Glutamatergic neuron (in vitro differentiated cells): ENCODE data around the gene AZU1. TPM values are rescaled to one million over a fixed set of nuclear protein-coding genes. Genes with fewer than 3 reads are reported as not detected.
A peak's percentile ranks its signal among the peaks of the same experiment; 100 is the strongest.

Experiments
- DNase-seq: peaks from one replicate; pipeline ENCODE4 v3.0.0; 2022
- H3K27ac Mint-ChIP-seq: one replicate; pipeline ENCODE4 v1.8.0; 2020; ENCODE audit warnings: mild to moderate bottlenecking, mixed read lengths, inconsistent platforms; ENCODE audit not compliant: unreplicated experiment
- H3K27me3 Mint-ChIP-seq: one replicate; pipeline ENCODE4 v1.8.0; 2020; ENCODE audit warnings: mild to moderate bottlenecking, moderate library complexity, mixed read lengths, inconsistent platforms; ENCODE audit not compliant: unreplicated experiment
- H3K36me3 Mint-ChIP-seq: one replicate; pipeline ENCODE4 v1.8.0; 2020; ENCODE audit warnings: mild to moderate bottlenecking, mixed read lengths, inconsistent platforms; ENCODE audit not compliant: unreplicated experiment
- H3K4me1 Mint-ChIP-seq: one replicate; pipeline ENCODE4 v1.8.0; 2020; ENCODE audit warnings: mild to moderate bottlenecking, low read depth, mixed read lengths, inconsistent platforms; ENCODE audit not compliant: unreplicated experiment
- H3K4me3 Mint-ChIP-seq: one replicate; pipeline ENCODE4 v1.8.0; 2020; ENCODE audit warnings: mild to moderate bottlenecking, mixed read lengths, inconsistent platforms; ENCODE audit not compliant: unreplicated experiment
- H3K9me3 Mint-ChIP-seq: one replicate; pipeline ENCODE4 v1.8.0; 2020; ENCODE audit warnings: mild to moderate bottlenecking, moderate library complexity, mixed read lengths, inconsistent platforms; ENCODE audit not compliant: unreplicated experiment
- CTCF ChIP-seq: fragments of 200-600 bp; sonication (generic); IDR thresholded peaks from one replicate; pipeline ENCODE4 v1.5.0; 2021; ENCODE audit not compliant: partially characterized antibody, unreplicated experiment
- total RNA-seq: library from RNA; stranded (reverse); fragmentation: NEBNext Ultra II Directional; extraction: Animal tissue kit (Norgen Biotek cat#: 25700); gene quantifications from one replicate; pipeline ENCODE4 v1.2.1, GENCODE V29; 2021; ENCODE audit not compliant: unreplicated experiment

The AZU1 gene
- total RNA-seq, 1 donor from 2014 or later, result 2.2 TPM

DNA sequence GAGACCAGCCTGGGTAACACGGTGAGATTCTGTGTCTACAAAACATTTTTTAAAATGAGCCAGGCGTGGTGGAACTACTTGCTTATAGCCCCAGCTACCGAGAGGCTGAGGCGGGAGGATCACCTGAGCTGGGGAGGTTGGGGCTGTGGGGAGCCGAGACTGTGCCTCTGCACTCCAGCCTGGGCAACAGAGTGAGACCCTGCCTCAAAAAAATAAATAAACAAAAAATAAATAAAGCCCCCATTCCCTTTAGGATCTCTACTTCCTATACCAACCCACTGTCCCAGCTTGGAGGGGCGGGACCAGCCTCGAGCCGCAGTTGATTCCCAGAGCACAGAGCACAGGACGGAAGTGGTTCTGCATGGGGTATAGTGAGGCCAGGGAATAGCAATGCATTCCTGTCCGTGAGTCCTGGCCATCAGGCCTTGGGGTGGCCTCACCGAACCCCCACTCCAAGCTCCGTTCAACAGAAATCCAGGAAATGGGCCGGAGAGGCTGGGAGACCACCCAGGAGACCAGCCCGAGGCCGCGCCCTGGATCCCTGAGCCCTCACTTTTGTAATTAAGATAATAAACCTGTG, 35.2 kb upstream of the AZU1 start:
- peak overlapping the region; percentile 78 for H3K27ac Mint-ChIP-seq
- no peak for DNase-seq
- H3K9me3 Mint-ChIP-seq, result peaks cover 18% of the 10 kb centered on the region
- H3K36me3 Mint-ChIP-seq, result no peaks in the 10 kb centered on the region
- H3K4me1 Mint-ChIP-seq, result peaks cover 18% of the 10 kb centered on the region
- no peak for TF ChIP-seq CTCF
- peaks cover 17% of the 10 kb centered on the region for H3K27me3 Mint-ChIP-seq
- no peak overlapping the region for H3K4me3 Mint-ChIP-seq

DNA sequence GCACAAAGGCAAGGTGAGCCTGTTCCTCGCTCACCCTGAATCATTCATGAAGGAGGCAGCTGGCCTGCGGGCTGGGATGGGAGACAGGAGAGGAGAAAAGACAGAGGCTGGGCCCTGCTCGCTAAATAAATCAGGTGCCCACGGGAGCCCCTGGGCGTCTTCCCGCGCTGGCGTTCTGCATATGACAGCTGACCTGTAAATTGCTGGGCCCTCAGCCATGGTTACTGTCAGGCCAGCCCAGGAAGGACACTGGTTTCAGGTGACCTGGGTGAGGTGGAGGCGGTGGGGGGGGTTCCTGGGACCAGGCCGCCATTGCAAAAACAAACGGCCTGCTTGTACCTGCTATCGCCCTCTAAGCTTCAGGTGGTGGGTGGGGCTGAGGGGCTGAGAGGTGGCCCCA, 33.8 kb upstream of the AZU1 start:
- H3K4me3 Mint-ChIP-seq, result no peak overlapping the region
- H3K36me3 Mint-ChIP-seq, result no peaks in the 10 kb centered on the region
- peaks cover 17% of the 10 kb centered on the region for H3K27me3 Mint-ChIP-seq
- TF ChIP-seq CTCF, result no peak
- peaks cover 18% of the 10 kb centered on the region for H3K4me1 Mint-ChIP-seq
- DNase-seq, result no peak
- H3K9me3 Mint-ChIP-seq, result peaks cover 13% of the 10 kb centered on the region
- H3K27ac Mint-ChIP-seq, result no peak overlapping the region

GRCh38 chr19:795073-795611, 32.5 kb upstream of the AZU1 start:
- H3K4me3 Mint-ChIP-seq, result no peak overlapping the region
- H3K36me3 Mint-ChIP-seq, result no peaks in the 10 kb centered on the region
- H3K27me3 Mint-ChIP-seq, result peaks cover 16% of the 10 kb centered on the region
- no peak for DNase-seq
- no peak overlapping the region for H3K27ac Mint-ChIP-seq
- H3K9me3 Mint-ChIP-seq, result peaks cover 7% of the 10 kb centered on the region
- H3K4me1 Mint-ChIP-seq, result peaks cover 13% of the 10 kb centered on the region
- TF ChIP-seq CTCF, result no peak

GRCh38 chr19:795691-796581, 31.7 kb upstream of the AZU1 start:
- Mint-ChIP-seq H3K9me3 (peaks cover 7% of the 10 kb centered on the region), H3K27me3 (peaks cover 14% of the 10 kb centered on the region), H3K4me3 (no peak overlapping the region), H3K36me3 (no peaks in the 10 kb centered on the region), H3K4me1 (peaks cover 18% of the 10 kb centered on the region), H3K27ac (no peak overlapping the region)
- DNase-seq, result no peak
- TF ChIP-seq CTCF, result no peak
